GM21717 (cell line): ENCODE results near the gene EIF2S1.
"Not testable (repeated sequence)": the region's sequence is repeated elsewhere in the genome, so short reads cannot be mapped to it uniquely, and the experiment has no call there.

Experiments
- ATAC-seq: cut with Tn5 transposase; IDR thresholded peaks from one replicate; pipeline ENCODE4 v1.9.1; 2021; ENCODE audit warnings: mild to moderate bottlenecking, moderate library complexity; ENCODE audit not compliant: unreplicated experiment

The EIF2S1 gene

GRCh38 chr14:67409461-67409860 is 49.3 kb downstream of the EIF2S1 start:
- ATAC-seq: no peak

GRCh38 chr14:67410313-67410712 is 50.2 kb downstream of the EIF2S1 start:
- ATAC-seq: no peak

GRCh38 chr14:67411370-67411769 is 51.2 kb downstream of the EIF2S1 start:
- no peak for ATAC-seq

GRCh38 chr14:67411820-67412421 is 51.8 kb downstream of the EIF2S1 start, which contains the start of gene PLEK2:
Gene PLEK2 (minus strand): TSS chr14:67412165. CDS start chr14:67412059, 106 bp downstream.
- ATAC-seq: no peak

GRCh38 chr14:67413806-67414769 is 54.0 kb downstream of the EIF2S1 start:
- ATAC-seq: no peak

GRCh38 chr14:67415610-67416009 is 55.5 kb downstream of the EIF2S1 start:
- not testable (repeated sequence) for ATAC-seq

GRCh38 chr14:67416085-67416484 is 56.0 kb downstream of the EIF2S1 start:
- no peak for ATAC-seq

GRCh38 chr14:67416810-67417209 is 56.7 kb downstream of the EIF2S1 start:
- ATAC-seq: no peak

GRCh38 chr14:67417633-67418032 is 57.5 kb downstream of the EIF2S1 start:
- no peak for ATAC-seq

- no peak for ATAC-seq
Measured at GRCh38 chr14:67418401-67419191, 58.5 kb downstream of the EIF2S1 start.

GRCh38 chr14:67420102-67420739 is 60.1 kb downstream of the EIF2S1 start:
- no peak for ATAC-seq

- no peak for ATAC-seq
Measured at GRCh38 chr14:67421356-67422224, 61.5 kb downstream of the EIF2S1 start.

GRCh38 chr14:67423424-67423823 is 63.3 kb downstream of the EIF2S1 start:
- ATAC-seq: no peak

- no peak for ATAC-seq
Measured at GRCh38 chr14:67424539-67424938, 64.4 kb downstream of the EIF2S1 start.

- ATAC-seq: no peak
Measured at GRCh38 chr14:67425608-67426007, 65.5 kb downstream of the EIF2S1 start.

GRCh38 chr14:67426161-67426560 is 66.0 kb downstream of the EIF2S1 start:
- ATAC-seq: no peak

- ATAC-seq: no peak
Measured at GRCh38 chr14:67426983-67427606, 67.0 kb downstream of the EIF2S1 start.

- no peak for ATAC-seq
Measured at GRCh38 chr14:67428501-67429031, 68.4 kb downstream of the EIF2S1 start.
